NCI-H2171 treated with DMSO at 0.1 percent for 48 hours (cell line): ENCODE measurements around the gene HM13.

ENCODE experiments used
- DNase-seq: peaks from one replicate; lab custom pipeline; 2025; lab: John Stamatoyannopoulos, UW

The HM13 gene

GRCh38 chr20:31590717-31591225 is 76.5 kb downstream of the HM13 start:
- no peak for DNase-seq

DNA sequence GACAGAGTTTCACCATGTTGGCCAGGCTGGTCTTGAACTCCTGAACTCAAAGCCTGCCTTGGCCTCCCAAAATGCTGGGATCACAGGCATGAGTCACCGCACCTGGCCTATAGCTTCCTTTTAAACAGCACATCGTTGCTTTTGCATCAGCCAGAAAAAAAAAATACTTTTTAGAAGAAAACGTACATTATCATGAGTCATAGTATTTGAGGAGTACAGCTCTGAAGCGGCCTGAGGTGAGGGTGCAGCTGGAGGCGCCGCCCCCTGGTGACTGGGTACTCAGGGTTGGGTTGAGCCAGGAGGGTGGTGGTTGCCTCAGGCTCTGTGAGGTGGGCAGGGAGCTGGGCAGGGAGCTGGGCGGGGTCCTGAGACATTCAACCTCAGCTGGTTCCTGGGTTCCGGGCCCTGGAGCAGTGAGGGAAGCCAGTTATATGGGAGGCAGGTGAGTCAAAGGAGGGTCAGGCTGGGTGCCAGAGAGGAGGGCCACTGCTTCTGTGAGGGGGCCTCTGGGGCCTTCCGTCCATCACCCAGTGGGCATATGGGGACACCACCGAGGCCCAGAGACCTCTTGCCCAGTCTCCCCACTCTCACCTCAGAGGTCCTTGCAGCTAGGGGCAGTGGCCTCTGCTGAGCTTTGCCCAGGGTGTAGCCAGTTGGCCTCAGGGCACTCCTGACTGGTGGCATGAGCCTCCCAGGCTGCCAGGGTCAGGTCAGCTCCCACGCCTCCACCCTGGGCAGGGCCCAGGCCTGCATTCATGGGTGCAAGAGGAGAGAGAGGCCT is 79.2 kb downstream of the HM13 start:
- no peak for DNase-seq

GRCh38 chr20:31594002-31594557 is 79.8 kb downstream of the HM13 start:
- DNase-seq = no peak

DNA sequence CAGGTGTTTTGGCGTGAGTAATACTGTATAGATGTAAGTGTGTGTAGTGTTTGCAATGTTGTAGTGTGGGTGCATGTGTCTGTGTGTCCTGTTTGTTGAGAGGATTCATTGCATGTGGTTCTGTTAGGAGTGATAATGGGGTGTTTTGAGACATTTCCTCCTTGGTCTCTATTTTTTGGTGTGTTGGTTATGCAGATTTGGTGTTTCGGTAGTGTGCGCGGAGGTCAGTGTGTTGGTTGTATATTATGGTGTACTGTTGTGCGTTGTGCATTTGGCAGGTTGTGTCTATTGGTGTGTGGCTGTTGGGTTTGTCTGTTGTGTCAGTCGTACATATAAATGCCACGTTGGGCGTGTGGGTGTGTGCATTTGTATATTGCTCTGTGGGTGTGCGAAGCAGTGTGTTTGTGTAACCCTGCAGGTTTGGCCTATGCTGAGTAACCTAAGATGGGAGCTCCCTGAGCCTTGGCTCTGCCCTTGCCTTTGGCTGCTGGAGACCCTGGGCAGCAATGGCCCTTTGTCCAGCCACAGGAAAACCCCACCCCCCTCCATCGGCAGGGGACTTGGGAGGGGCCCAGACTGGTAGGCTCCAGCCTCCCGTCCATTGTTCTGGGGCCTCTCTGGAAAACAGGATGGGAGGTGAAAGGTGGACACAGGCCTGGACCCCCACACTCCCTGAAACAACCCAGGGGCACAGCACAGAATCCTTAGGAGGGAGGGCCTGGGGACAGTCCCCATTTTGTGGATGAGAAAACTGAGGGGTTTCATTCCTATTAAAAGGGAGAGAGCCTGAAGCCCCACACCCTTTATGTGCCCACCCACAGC is 80.5 kb downstream of the HM13 start:
- DNase-seq = no peak

- no peak for DNase-seq
Observed at GRCh38 chr20:31595380-31595653, 81.1 kb downstream of the HM13 start.

DNA sequence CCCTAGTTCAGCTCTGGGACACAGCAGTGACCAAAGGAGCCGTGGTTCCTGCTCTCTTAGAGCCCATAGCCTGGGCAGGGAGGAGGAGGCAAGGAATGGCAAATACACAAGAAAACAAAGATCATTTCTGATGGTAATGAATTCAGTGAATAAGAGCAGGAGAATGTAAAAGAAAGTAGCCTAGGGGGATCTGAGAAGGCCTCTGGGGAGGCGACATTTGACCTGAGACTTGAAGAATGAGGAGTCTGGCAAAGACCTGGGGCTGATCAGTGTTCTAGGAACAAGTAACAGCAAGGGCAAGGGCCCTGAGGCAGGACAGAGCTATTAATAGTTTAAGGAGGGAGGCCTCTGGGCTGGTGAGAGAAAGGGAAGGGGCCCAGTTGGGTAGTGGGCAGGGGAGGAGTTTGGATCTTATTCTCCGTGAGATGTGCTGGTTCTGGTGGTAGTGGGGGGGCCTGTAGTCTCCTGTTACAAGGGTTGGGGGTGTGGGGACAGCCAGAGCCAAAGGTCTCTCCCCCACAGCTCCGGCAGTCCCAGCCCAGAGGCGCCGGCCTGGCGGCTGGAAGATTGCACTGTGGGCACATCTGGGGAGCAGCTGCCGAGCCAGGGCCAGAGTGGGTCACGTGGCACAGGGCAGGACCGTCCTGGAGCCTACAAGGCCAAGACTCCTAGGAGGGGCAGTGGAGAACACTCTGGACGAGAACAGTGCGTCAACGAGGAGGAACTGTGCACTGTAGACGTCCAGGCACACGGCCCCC is 81.6 kb downstream of the HM13 start:
- DNase-seq = no peak

DNA sequence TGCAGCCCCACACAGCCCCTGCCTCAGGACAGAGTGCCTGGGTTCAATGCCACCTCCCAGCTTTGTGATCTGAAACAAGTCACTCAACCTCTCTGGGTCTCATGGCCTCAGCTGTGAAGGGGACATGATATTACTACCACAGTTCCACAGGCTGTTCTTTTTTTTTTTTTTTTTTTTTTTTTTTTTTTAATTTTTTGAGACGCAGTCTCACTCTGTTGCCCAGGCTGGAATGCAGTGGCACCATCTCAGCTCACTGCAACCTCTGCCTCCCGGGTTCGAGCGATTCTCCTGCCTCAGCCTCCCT is 82.1 kb downstream of the HM13 start:
- DNase-seq = peak; percentile 36

DNA sequence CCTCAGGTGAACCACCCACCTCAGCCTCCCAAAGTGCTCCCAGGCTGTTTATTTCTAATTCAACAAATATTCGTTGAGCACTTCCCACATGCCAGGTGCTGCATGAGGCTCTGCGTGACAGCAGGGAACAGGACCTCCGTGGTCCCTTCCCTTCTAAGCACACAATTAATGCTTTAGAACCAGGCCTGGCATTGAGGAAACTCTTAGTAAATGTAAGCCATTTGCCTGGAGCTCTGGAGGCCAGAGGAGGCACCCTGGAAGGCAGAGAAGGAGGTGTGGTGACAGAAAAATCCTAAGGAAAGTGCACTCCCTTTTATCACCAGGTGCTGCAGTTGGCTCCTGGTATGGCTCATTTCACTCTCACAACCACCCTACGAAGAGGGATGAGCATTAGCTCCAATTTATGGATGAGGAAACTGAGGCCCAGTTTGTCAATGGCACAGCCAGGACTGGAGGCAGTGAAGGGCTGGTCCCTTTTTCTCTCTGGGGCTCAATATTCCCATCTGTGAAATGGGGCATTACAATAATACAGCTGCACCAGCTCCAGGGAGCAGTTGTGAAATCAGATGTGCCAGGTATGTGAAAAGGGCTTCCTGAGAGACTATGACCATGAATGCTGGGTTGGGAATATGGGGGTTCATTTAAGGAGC is 82.7 kb downstream of the HM13 start:
- DNase-seq = peak; percentile 31

DNA sequence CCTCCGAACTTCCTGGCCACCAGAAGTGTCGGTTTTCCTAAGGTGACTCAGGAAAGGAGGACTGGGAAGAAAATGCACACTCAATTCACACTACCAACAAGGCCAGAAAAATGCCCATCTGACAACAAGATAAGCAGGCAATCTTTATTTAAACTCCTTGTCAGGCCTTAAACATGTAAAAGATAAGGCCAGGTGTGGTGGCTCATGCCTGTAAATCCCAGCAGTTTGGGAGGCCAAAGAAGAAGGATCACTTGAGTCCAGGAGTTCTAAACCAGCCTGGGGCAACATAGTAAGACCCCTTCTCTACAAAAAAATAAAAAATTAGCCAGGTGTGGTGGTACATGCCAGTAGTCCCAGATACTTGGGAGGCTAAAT is 83.2 kb downstream of the HM13 start:
- DNase-seq = no peak

DNA sequence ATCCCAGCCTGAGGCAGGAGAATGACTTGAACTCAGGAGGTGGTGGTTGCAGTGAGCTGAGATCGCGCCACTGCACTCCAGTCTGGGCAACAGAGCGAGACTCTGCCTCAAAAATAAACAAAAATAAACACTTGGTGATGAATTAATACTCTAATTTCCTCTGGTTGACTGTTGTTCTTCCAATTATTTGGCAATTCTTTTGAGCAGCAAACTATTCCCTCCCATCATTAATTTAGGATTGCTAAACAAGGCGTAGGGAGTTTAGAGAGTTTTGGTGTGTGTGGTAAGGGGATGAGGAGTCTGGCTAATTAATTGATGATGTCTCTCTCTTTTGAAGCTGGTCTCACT is 88.2 kb downstream of the HM13 start:
- no peak for DNase-seq

DNA sequence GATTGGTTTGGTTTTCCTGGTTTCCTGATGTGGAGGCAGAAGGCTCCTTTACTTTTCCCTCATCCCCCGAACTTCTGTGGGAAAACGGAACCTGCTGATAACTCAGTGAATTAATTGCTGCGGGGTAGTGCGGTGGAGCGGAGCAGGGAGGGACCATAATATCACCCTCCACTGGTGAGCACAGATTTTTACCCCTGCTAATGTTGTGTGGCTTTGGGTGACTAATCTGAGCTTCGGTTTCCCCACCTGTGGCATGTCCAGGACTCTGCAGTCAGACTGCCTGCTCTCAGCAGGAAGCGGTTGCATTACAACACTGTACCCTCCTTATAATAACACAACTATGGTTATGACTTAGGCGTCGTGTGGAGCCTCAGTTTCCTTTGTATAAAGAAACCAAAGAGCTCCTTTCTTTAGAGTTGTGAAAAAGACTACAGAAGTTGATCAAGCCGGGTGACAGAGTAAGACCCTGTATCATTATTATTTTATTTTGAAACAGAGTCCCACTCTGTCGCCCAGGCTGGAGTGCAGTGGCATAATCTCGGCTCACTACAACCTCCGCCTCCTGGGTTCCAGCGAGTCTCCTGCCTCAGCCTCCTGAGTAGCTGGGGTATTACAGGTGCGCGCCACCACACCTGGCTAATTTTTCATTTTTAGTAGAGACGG is 88.7 kb downstream of the HM13 start:
- DNase-seq = peak; percentile 48

DNA sequence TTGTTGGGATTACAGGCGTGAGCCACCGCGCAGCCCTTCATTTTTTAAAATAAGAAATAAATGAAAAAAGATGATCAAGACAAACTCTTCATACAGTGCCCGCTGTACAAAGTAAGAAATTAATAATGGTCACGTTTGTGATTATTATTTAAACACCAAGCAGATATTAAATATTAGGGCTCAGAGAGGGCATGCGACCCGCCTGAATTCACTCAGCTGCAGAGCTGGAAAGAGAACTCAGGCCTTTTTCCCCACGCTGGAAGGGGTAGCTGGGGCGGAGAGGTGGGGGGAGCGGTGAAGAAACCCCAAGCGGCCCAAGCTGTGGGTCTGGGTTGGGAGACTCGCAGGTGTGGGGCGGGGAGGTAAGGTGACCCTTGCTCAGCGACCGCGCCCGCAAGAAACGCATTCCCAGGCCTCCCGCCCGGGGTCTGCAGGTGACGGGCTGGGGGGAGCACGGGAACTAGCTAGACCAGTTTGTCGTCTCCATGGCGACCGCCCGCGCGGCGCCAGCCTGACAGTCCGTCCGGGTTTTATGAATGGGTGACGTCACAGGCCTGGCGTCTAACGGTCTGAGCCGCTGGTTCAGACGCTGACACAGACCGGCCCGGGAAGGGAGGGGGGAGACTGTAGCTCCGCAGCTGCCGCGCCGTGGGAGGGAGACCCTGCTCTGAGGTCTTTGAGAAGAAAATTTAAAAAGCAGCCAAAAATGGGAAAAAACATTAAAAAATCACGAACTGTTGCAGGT is 89.8 kb downstream of the HM13 start:
- peak; percentile 100 for DNase-seq

- no peak for DNase-seq
Observed at GRCh38 chr20:31604567-31605030, 90.4 kb downstream of the HM13 start.

DNA sequence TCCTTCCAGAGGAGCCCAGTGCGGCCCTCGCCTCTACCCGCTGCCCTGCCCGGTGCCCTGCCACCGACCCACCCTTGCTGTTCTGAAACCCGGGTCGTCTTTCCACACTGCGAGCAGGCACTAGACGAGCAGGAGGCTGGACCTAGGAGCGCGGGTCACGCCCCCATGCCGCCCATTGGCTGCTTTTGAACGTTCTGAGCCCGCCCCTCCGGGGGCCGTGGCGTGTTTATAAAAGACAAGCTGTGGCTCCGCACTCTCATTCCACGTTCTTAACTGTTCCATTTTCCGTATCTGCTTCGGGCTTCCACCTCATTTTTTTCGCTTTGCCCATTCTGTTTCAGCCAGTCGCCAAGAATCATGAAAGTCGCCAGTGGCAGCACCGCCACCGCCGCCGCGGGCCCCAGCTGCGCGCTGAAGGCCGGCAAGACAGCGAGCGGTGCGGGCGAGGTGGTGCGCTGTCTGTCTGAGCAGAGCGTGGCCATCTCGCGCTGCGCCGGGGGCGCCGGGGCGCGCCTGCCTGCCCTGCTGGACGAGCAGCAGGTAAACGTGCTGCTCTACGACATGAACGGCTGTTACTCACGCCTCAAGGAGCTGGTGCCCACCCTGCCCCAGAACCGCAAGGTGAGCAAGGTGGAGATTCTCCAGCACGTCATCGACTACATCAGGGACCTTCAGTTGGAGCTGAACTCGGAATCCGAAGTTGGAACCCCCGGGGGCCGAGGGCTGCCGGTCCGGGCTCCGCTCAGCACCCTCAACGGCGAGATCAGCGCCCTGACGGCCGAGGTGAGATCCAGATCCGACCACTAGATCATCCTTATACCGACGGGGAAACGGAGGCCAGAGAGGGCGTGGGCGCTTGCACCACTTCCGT is 91.0 kb downstream of the HM13 start, which contains the start of gene ID1:
Gene ID1 (plus strand): TSS at position 259 of the 871 bp plus-strand sequence. CDS start 99 bp downstream, at position 358.
- peak; percentile 99 for DNase-seq

DNA sequence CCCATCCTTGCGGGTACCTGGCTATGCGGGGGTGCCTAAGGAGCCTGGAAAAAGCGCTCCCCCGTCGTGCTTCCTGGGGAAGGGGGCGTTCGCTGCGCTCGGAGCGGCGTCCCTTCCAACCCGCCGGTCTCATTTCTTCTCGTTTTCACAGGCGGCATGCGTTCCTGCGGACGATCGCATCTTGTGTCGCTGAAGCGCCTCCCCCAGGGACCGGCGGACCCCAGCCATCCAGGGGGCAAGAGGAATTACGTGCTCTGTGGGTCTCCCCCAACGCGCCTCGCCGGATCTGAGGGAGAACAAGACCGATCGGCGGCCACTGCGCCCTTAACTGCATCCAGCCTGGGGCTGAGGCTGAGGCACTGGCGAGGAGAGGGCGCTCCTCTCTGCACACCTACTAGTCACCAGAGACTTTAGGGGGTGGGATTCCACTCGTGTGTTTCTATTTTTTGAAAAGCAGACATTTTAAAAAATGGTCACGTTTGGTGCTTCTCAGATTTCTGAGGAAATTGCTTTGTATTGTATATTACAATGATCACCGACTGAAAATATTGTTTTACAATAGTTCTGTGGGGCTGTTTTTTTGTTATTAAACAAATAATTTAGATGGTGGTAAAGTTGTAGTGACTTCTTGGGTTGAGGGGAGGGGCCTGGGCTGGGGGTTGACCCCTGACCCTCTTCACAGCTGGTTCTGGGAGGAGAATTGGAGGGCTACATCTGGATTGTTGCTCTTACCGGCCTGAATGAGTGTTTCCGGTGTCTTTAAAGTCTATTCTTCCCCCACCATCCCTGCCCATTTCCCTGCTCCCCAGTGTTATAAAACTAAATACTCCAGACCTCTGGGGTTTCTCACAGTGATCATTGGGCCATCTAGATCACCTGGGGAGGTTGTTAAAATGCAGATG is 91.9 kb downstream of the HM13 start:
- no peak for DNase-seq

DNA sequence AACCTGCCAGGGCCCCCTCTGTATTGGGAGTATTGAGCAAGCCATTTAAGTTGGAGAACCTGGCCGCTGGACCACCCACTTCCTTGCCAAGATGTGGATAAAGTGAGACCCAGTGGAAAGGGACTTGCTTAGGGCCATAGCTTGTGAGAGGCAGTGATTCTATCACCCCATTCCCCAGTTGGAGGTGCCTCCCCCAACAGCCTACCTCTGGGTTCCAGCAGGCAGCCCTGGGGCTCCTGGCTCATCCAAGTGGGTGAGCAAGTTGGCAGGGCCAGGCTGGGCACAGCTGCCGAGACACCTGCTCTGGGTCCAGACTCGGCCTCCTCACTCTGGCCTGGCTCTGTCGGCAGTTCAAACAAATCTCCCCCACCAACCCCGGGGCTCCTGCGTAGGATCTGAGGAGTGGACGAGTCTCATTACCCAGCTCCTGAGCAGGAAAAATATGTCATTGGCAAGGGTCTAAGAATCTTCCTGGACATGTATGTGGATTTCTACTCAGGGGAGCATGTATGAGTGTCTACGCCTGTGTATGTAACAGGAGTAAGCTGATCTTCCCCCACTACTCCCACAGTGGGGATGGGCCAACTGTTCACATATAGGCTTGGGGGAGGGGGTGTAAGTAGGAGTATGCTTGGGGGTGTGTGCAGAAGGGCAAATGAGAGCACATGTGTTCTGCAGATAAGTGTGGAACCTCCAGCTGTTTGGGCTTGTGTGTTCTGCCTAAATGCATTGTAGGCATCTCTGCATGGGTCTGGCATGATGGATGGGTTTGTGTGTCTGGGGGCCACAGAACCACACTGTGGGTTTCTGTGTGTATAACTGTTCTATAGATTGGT is 92.8 kb downstream of the HM13 start:
- DNase-seq = peak; percentile 97

DNA sequence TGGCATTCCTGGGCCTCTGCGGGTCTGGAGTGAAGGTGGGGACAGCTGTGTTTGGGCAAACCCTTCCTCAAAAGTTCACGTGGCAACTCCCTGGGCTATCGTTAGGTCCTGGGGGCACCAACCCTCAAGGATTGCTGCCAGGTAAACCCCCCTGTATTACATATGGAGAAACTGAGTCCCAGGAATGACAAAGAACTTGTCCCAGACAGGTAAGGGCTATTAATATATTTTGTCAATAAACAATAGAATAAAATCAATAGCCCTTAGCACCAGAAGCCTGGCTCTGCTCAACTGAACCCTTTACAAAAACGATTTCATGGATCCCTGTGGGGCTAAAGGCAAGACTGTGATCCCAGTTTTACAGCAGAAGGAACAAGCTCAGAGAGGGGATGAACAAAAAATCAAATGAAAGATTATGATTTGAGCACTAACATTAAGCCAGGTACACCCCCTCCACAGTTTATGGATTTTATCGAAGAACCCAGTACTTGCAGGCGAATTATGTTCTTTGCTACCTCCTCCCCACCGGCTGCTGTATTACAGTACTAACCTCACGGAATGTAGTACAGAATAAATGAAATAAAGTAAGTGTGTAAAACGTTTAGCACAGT is 93.5 kb downstream of the HM13 start:
- peak; percentile 89 for DNase-seq
